Esophagus squamous epithelium (tissue), 5 donors: Measurements from ENCODE around the gene EPS8. TPM values are rescaled to one million over a fixed set of nuclear protein-coding genes. Genes with fewer than 3 reads are reported as not detected.

Experiments
- DNase-seq: peaks from one replicate; lab custom pipeline; 2025; lab: John Stamatoyannopoulos, UW
- H3K27ac ChIP-seq, 4 donors: fragments of 200-600 bp; sonication (generic); one replicate each; pipeline ENCODE4 v1.5.1; 2016 to 2019; ENCODE audit warnings: mild to moderate bottlenecking in 1 of 4
- H3K27me3 ChIP-seq, 4 donors: fragments of 200-600 bp; sonication (generic); 1 replicate in 3 of 4; 2 replicates in 1 of 4; pipeline versions ENCODE4 v1.5.1 to v1.6.0; 2017 to 2021; ENCODE audit warnings: antibody characterized with exemption in 1 of 4
- H3K36me3 ChIP-seq, 3 donors: fragments of 200-600 bp; sonication (generic); one replicate each; pipeline ENCODE4 v1.5.1; 2016 to 2019
- H3K4me1 ChIP-seq, 3 donors: fragments of 200-600 bp; sonication (generic); one replicate each; pipeline ENCODE4 v1.5.1; 2017 to 2019
- H3K4me3 ChIP-seq, 4 donors: fragments of 200-600 bp; sonication (generic); 1 replicate in 3 of 4; 2 replicates in 1 of 4; pipeline ENCODE4 v1.5.1; 2016 to 2019; ENCODE audit warnings: mild to moderate bottlenecking in 2 of 4, moderate library complexity in 1 of 4
- H3K9me3 ChIP-seq, 3 donors: fragments of 200-600 bp; sonication (generic); one replicate each; pipeline ENCODE4 v1.5.1; 2016 to 2019
- CTCF ChIP-seq, 6 experiments: fragments of 450-650 bp in 4 of 6; fragments of 200-600 bp in 2 of 6; sonication (generic) in 2 of 6; IDR thresholded peaks; one replicate each; pipeline ENCODE4 v1.5.1; 2016 to 2019; ENCODE audit warnings: antibody characterized with exemption in 6 of 6, mild to moderate bottlenecking in 4 of 6, moderate library complexity in 4 of 6
- POLR2A ChIP-seq, 4 donors: fragments of 450-650 bp; IDR thresholded peaks; one replicate each; pipeline ENCODE4 v1.6.1; 2017; ENCODE audit warnings: antibody characterized with exemption in 4 of 4, mild to moderate bottlenecking in 4 of 4, moderate library complexity in 3 of 4
- WGBS, 2 donors: methylation state at CpG; one replicate each; pipeline ENCODE4 v1.1.5; 2018; 5-methylcytosine and 5-hydroxymethylcytosine counted together
- intact Hi-C: fragments of 100-400 bp; cut with DNase I; formaldehyde crosslinking; loops from one replicate; pipeline ENCODE4 v1.15.0; 2022
- small RNA-seq, 4 donors: library from RNA; depleted of rRNA; stranded (forward); fragments of <200 nt; gene quantifications; one replicate each; pipeline ENCODE3, GENCODE V24; 2016
- total RNA-seq, 4 donors: library from RNA; depleted of rRNA; stranded (reverse); fragments of >200 nt; gene quantifications; one replicate each; pipeline ENCODE4 v1.1.0, GENCODE V29; 2016
- donor health status: DM: yes; HTN: yes; CAD: no.

Gene EPS8
- total RNA-seq, 4 donors from 2014 or later = 14.2 to 56.6 (median 17.7) TPM

GRCh38 chr12:15575671-15576541 lies 213.3 kb downstream of the EPS8 start:
- WGBS, 2 donors = 32 to 37% methylated on average over 2 to 3 of the region's 3 CpGs
- intact Hi-C loops = no loop called here
- H3K36me3 ChIP-seq = no peaks in the 10 kb centered on the region
- TF ChIP-seq POLR2A (IDR thresholded peaks at IDR 0.05) (no peak), CTCF (IDR thresholded peaks at IDR 0.05) (no peak)
- H3K4me3 ChIP-seq = no peak overlapping the region
- DNase-seq = no peak
- no peaks in the 10 kb centered on the region for H3K9me3 ChIP-seq
- H3K27ac ChIP-seq = no peak overlapping the region
- H3K27me3 ChIP-seq = peaks cover 0 to 15% (median 0%) of the 10 kb centered on the region in 4 donors
- peaks cover 0 to 1% (median 0%) of the 10 kb centered on the region in 3 donors for H3K4me1 ChIP-seq

- H3K4me1 ChIP-seq = peaks cover 0 to 5% (median 0%) of the 10 kb centered on the region in 3 donors
- DNase-seq = no peak
- intact Hi-C loops = no loop called here
- H3K27me3 ChIP-seq = peaks cover 0 to 9% (median 0%) of the 10 kb centered on the region in 4 donors
- H3K9me3 ChIP-seq = no peaks in the 10 kb centered on the region
- no peak for TF ChIP-seq CTCF (IDR thresholded peaks at IDR 0.05)
- no peak for TF ChIP-seq POLR2A (IDR thresholded peaks at IDR 0.05)
- WGBS, 2 donors = 88 to 91% methylated on average over 1 of the region's 1 CpG
- no peak overlapping the region for H3K27ac ChIP-seq
- H3K36me3 ChIP-seq = no peaks in the 10 kb centered on the region
- no peak overlapping the region for H3K4me3 ChIP-seq
Measured at GRCh38 chr12:15574353-15574752, 214.8 kb downstream of the EPS8 start.

Small RNA genes within 50 kb of the gene (small RNA-seq; reads per million reads assigned to genes)
- gene RNU6-251P = 0 reads per million in 4 donors

Other genes starting within 250 kb of the EPS8 start
- gene STRAP, start 93.0 kb upstream of the EPS8 start, total RNA-seq = 10 to 100 TPM; 39.2 to 81.3 (median 70.0) TPM
- 10 to 100 TPM; 25.8 to 68.2 (median 41.7) TPM for gene DERA, start 121.9 kb upstream of the EPS8 start, total RNA-seq